H1 (cell line): Measurements from ENCODE around the gene IDUA. TPM values are rescaled to one million over a fixed set of nuclear protein-coding genes. Genes with fewer than 3 reads are reported as not detected.
A peak's percentile ranks its signal among the peaks of the same experiment; 100 is the strongest.

Experiments
- CHD7 ChIP-seq: fragments of 300-600 bp; sonication (generic); IDR thresholded peaks from 2 replicates; pipeline ENCODE4 v1.7.1; 2012; ENCODE audit warnings: low read length, moderate library complexity, mild to moderate bottlenecking, inconsistent platforms; ENCODE audit not compliant: insufficient replicate concordance
- RXRA ChIP-seq: IDR thresholded peaks from 2 replicates; pipeline ENCODE4 v1.6.1; 2011; ENCODE audit warnings: low read depth, mild to moderate bottlenecking, low read length, moderate library complexity; ENCODE audit not compliant: insufficient read depth
- SRF ChIP-seq: IDR thresholded peaks from 2 replicates; pipeline ENCODE4 v1.6.1; 2011; ENCODE audit warnings: mild to moderate bottlenecking, low read depth, low read length, moderate library complexity
- polyA plus RNA-seq, 7 experiments: library from polyadenylated mRNA; depleted of rRNA in 3 of 7; stranded (reverse) in 5 of 7; unstranded in 2 of 7; fragments of >200 nt in 5 of 7; fragments of 200-250 nt in 2 of 7; gene quantifications; 1 replicate in 5 of 7; 2 replicates in 1 of 7; 4 replicates in 1 of 7; pipeline versions ENCODE4 v1.2.1 to v1.2.3, GENCODE V29; 2011 to 2013; ENCODE audit warnings: missing spikeins in 2 of 7, mixed read lengths in 2 of 7
- total RNA-seq: library from RNA; stranded (reverse); fragmentation: NEBNext Ultra II Directional; extraction: Animal tissue kit (Norgen Biotek cat#: 25700); gene quantifications from 2 replicates; pipeline ENCODE4 v1.2.1, GENCODE V29; 2021

Gene IDUA
- total and polyA plus RNA-seq, 2 of the 8 experiments (the other 6 are each of a cell fraction or from before 2014, with no cell fraction given), result 2.8 to 4.8 TPM

GRCh38 chr4:1013225-1014073 is 26.6 kb downstream of the IDUA start (continued):
- TF ChIP-seq CHD7 (no peak), SRF (peak; percentile 59; the same call in 1 of the 2 replicates), RXRA (no peak)
